AG09319 (cell line): ENCODE measurements around the gene HOXA3.

Source experiments
- DNase-seq: peaks from one replicate; pipeline ENCODE4 v3.0.0-alpha.2; 2010; ENCODE audit warnings: low read depth; ENCODE audit errors: extremely low read depth
- TF ChIP-seq, protein P1 (sequence below): IDR thresholded peaks from 2 replicates; pipeline ENCODE4 v1.5.1; 2011; ENCODE audit warnings: low read depth, mild to moderate bottlenecking, inconsistent platforms, low read length, moderate library complexity

The HOXA3 gene

GRCh38 chr7:27139334-27140125 is 12.9 kb downstream of the HOXA3 start:
- TF ChIP-seq, protein P1, sequence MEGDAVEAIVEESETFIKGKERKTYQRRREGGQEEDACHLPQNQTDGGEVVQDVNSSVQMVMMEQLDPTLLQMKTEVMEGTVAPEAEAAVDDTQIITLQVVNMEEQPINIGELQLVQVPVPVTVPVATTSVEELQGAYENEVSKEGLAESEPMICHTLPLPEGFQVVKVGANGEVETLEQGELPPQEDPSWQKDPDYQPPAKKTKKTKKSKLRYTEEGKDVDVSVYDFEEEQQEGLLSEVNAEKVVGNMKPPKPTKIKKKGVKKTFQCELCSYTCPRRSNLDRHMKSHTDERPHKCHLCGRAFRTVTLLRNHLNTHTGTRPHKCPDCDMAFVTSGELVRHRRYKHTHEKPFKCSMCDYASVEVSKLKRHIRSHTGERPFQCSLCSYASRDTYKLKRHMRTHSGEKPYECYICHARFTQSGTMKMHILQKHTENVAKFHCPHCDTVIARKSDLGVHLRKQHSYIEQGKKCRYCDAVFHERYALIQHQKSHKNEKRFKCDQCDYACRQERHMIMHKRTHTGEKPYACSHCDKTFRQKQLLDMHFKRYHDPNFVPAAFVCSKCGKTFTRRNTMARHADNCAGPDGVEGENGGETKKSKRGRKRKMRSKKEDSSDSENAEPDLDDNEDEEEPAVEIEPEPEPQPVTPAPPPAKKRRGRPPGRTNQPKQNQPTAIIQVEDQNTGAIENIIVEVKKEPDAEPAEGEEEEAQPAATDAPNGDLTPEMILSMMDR: no peak
- no peak for DNase-seq

- no peak for DNase-seq
- TF ChIP-seq, protein P1: no peak
Measured at GRCh38 chr7:27138985-27139333, 13.4 kb downstream of the HOXA3 start.

GRCh38 chr7:27138472-27138871 is 13.9 kb downstream of the HOXA3 start:
- TF ChIP-seq, protein P1: no peak

GRCh38 chr7:27137640-27138315 is 14.6 kb downstream of the HOXA3 start:
- DNase-seq: no peak
- TF ChIP-seq, protein P1: no peak

More at GRCh38 chr7:27138472-27138871, 13.9 kb downstream of the HOXA3 start:
- DNase-seq: no peak

- DNase-seq: no peak
Measured at GRCh38 chr7:27134392-27134791, 18.0 kb downstream of the HOXA3 start.

DNA sequence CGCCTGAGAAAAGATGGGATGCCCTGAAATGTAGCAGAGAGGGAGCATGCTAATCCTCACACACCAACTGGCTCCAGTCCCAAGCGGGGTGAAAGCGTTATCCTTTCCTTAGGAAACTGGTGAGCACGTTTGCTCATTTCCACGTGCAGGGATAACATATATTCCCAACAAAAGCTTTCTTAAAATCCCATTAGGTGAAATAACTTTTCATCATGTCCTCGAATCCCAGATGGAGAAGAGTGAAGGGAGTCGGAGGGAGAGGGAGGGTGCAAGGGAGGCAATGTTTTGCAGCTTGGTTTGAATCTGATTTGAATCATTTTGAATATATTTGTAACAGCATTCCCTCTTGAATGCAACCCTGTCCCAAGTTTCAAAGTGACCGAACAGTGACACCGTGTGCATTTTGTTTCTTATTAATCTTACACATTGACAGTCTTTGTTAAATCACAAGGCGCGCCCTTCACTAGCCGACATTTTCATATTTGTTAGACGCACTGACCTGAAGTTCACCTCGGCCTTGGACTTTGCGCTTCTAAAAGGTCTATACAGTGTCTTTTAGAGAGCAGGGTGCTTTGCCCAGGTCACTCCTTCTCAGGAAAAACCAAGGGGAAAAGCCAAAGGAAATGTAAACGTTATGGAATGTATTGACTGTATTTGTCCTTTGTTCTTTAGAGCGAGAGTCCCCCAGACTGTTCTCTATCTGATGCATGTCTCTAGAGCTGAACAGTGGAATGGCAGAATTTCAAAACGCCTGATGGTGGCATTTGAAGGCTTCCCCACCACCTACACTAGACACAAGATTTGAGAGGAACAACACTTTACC is 18.8 kb downstream of the HOXA3 start:
- TF ChIP-seq, protein P1: no peak
- no peak for DNase-seq

More at GRCh38 chr7:27134392-27134791, 18.0 kb downstream of the HOXA3 start:
- TF ChIP-seq, protein P1: no peak
